Measurements from ENCODE around the gene CAPN3.

- TF ChIP-seq ISL1 (CRISPR knock-in tag; IDR thresholded peaks at IDR 0.05) (no peak), CSDC2 (CRISPR knock-in tag; IDR thresholded peaks at IDR 0.05) (no peak), ZFP30 (CRISPR knock-in tag; IDR thresholded peaks at IDR 0.05) (no peak), CREB5 (CRISPR knock-in tag; IDR thresholded peaks at IDR 0.05; ENCODE audit: low read depth) (no peak), BACH2 (CRISPR knock-in tag; IDR thresholded peaks at IDR 0.05; ENCODE audit: borderline replicate concordance) (no peak), TCF4 (CRISPR knock-in tag; IDR thresholded peaks at IDR 0.05; ENCODE audit: borderline replicate concordance) (no peak), PATZ1 (CRISPR knock-in tag; IDR thresholded peaks at IDR 0.05; ENCODE audit: borderline replicate concordance) (no peak), ESRRG (CRISPR knock-in tag; IDR thresholded peaks at IDR 0.05) (no peak), ARNTL (CRISPR knock-in tag; IDR thresholded peaks at IDR 0.05; ENCODE audit: borderline replicate concordance, low read depth) (no peak)
These were observed 30.1 kb upstream of the CAPN3 start for GRCh38 chr15:42329161-42329560.
